Thyroid gland (tissue), 4 donors: ENCODE measurements around the gene B4GALT6. TPM values are rescaled to one million over a fixed set of nuclear protein-coding genes. Genes with fewer than 3 reads are reported as not detected.

Experiments
- DNase-seq, 2 donors: peaks; one replicate each; pipeline ENCODE4 v3.0.0-alpha.2; 2019
- H3K27ac ChIP-seq, 3 donors: fragments of 200-600 bp; sonication (generic); 1 replicate in 2 of 3; 2 replicates in 1 of 3; pipeline ENCODE4 v1.5.1; 2016 to 2019; ENCODE audit warnings: mild to moderate bottlenecking in 1 of 3, moderate library complexity in 1 of 3
- H3K27me3 ChIP-seq: fragments of 200-600 bp; sonication (generic); one replicate; pipeline ENCODE4 v1.5.1; 2019
- H3K36me3 ChIP-seq, 2 donors: fragments of 200-600 bp; sonication (generic); one replicate each; pipeline ENCODE4 v1.5.1; 2016 to 2019
- H3K4me1 ChIP-seq, 2 donors: fragments of 200-600 bp; sonication (generic); one replicate each; pipeline ENCODE4 v1.5.1; 2017 to 2019
- H3K4me3 ChIP-seq, 3 donors: fragments of 200-600 bp; sonication (generic); replicated peaks in 1 of 3; 1 replicate in 2 of 3; 2 replicates in 1 of 3; pipeline ENCODE4 v1.5.1; 2016; ENCODE audit warnings: mild to moderate bottlenecking in 1 of 3
- H3K9me3 ChIP-seq: fragments of 200-600 bp; sonication (generic); one replicate; pipeline ENCODE4 v1.5.1; 2017
- POLR2A ChIP-seq, 2 donors: fragments of 450-650 bp; IDR thresholded peaks; one replicate each; pipeline ENCODE4 v1.6.1; 2017; ENCODE audit warnings: antibody characterized with exemption in 2 of 2, mild to moderate bottlenecking in 2 of 2, moderate library complexity in 1 of 2
- WGBS, 2 donors: methylation state at CpG; one replicate each; pipeline ENCODE4 v1.1.5; 2017; 5-methylcytosine and 5-hydroxymethylcytosine counted together
- intact Hi-C: fragments of 100-400 bp; cut with DNase I; formaldehyde crosslinking; loops from one replicate; pipeline ENCODE4 v1.15.1; 2023
- total RNA-seq, 4 donors: library from RNA; depleted of rRNA; stranded (reverse); fragments of >200 nt; gene quantifications; one replicate each; pipeline ENCODE4 v1.2.3, GENCODE V29; 2016
- TF ChIP-seq, protein P1 (sequence below), 6 experiments: fragments of 200-600 bp in 3 of 6; fragments of 450-650 bp in 3 of 6; sonication (generic) in 3 of 6; IDR thresholded peaks; one replicate each; pipeline ENCODE4 v1.5.1; 2016 to 2019; ENCODE audit warnings: antibody characterized with exemption in 6 of 6, mild to moderate bottlenecking in 2 of 6, inconsistent platforms in 1 of 6, moderate library complexity in 1 of 6

Gene B4GALT6
- total RNA-seq, 4 donors from 2014 or later, result 1.3 to 2.6 (median 2.5) TPM

DNA sequence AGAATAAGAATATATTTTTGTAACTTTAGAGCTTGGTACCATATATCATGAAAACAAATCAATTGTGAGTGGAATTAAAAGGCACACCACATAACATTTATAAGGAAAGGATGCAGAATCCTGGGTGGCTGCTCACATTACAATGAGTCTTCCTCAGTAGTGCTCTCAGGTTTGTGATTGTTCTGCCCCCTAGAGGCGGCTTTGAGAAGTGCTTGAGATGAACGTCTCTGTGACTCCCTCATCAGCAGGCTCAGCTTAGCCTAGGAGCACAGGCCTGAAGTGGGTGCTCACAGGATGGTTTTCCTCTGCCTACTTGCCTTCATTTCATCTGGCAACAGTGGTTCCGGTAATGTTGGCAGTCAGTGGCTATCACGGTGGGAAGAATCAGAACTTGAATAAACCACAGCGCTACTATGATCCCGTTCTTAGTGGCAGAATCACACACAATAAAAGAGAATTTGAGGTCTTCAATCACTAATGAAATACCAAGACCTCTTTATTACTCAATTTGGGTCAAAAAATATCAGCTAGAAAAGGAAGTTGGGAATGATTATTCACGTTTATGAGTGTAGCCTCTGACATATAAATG is 38.1 kb upstream of the B4GALT6 start:
- WGBS, 2 donors, result 34 to 37% methylated on average over 7 of the region's 7 CpGs
- Histone ChIP-seq H3K27ac (no peak overlapping the region), H3K36me3 (no peaks in the 10 kb centered on the region), H3K27me3 (no peaks in the 10 kb centered on the region), H3K9me3 (no peaks in the 10 kb centered on the region), H3K4me1 (peaks cover 0 to 4% of the 10 kb centered on the region in 2 donors), H3K4me3 (no peak overlapping the region)
- DNase-seq, result peak; percentile 80 to 84
- TF ChIP-seq, protein P1, sequence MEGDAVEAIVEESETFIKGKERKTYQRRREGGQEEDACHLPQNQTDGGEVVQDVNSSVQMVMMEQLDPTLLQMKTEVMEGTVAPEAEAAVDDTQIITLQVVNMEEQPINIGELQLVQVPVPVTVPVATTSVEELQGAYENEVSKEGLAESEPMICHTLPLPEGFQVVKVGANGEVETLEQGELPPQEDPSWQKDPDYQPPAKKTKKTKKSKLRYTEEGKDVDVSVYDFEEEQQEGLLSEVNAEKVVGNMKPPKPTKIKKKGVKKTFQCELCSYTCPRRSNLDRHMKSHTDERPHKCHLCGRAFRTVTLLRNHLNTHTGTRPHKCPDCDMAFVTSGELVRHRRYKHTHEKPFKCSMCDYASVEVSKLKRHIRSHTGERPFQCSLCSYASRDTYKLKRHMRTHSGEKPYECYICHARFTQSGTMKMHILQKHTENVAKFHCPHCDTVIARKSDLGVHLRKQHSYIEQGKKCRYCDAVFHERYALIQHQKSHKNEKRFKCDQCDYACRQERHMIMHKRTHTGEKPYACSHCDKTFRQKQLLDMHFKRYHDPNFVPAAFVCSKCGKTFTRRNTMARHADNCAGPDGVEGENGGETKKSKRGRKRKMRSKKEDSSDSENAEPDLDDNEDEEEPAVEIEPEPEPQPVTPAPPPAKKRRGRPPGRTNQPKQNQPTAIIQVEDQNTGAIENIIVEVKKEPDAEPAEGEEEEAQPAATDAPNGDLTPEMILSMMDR (IDR thresholded peaks at IDR 0.05), result peak; percentile 60 to 83 (median 68)
- no peak for TF ChIP-seq POLR2A (IDR thresholded peaks at IDR 0.05)
- intact Hi-C loops, result loop anchor here (10.0 kb wide), 1 partner anchor 168 kb away; no protein-coding TSS in a partner anchor

DNA sequence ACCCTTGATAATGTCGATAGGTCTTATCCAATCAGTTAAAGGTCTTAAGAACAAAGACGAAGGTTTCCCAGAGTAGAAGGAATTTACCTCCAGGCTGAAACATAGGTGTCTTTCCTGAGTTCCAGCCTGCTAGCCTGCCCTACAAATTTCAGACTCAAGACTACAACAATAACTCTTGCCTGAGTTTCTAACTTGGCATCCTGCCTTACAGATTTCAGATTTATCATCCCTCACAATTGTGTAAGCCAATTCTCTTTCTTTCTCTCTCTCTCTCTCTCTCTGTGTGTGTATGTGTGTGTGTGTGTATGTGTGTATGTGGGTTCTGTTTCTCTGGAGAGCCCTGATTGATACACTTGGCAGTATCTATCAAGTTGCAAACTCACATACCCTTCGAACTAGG is 37.2 kb upstream of the B4GALT6 start:
- H3K9me3 ChIP-seq, result no peaks in the 10 kb centered on the region
- intact Hi-C loops, result loop anchor here (10.0 kb wide), 1 partner anchor 167 kb away; no protein-coding TSS in a partner anchor
- no peak overlapping the region for H3K4me3 ChIP-seq
- peaks cover 0 to 4% of the 10 kb centered on the region in 2 donors for H3K4me1 ChIP-seq
- TF ChIP-seq, protein P1 (IDR thresholded peaks at IDR 0.05), result no peak
- no peak for TF ChIP-seq POLR2A (IDR thresholded peaks at IDR 0.05)
- H3K36me3 ChIP-seq, result no peaks in the 10 kb centered on the region
- H3K27ac ChIP-seq, result no peak overlapping the region
- no peaks in the 10 kb centered on the region for H3K27me3 ChIP-seq
- no peak for DNase-seq
- WGBS, 2 donors, result 69 to 73% methylated on average over 3 of the region's 3 CpGs

DNA sequence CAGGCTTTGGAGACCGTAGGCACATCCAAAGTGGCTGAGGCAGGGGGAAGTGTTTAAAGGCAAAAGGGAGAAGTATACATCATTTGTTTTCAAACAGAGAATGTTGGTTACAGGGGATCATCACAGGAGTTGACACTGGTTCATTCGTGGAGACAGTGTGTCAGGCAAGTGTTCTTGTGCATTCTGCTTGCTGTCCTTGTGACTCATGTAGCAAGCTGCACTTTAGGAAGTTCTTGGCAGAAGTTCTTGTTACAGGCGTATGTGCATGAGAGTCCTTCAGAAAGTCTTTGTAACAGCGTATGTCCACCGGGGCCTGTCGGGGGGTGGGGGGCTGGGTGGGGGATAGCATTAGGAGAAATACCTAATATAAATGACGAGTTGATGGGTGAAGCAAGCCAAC is 36.5 kb upstream of the B4GALT6 start:
- Histone ChIP-seq H3K27me3 (no peaks in the 10 kb centered on the region), H3K4me1 (peaks cover 0 to 4% of the 10 kb centered on the region in 2 donors), H3K27ac (no peak overlapping the region), H3K4me3 (no peak overlapping the region), H3K9me3 (no peaks in the 10 kb centered on the region), H3K36me3 (no peaks in the 10 kb centered on the region)
- no peak for TF ChIP-seq POLR2A (IDR thresholded peaks at IDR 0.05)
- TF ChIP-seq, protein P1 (IDR thresholded peaks at IDR 0.05), result no peak
- intact Hi-C loops, result loop anchor here (10.0 kb wide), 1 partner anchor 166 kb away; no protein-coding TSS in a partner anchor
- peak in 1 of 2 donors; percentile 5 for DNase-seq
- 22 to 24% methylated on average over 7 of the region's 7 CpGs for whole genome bisulfite sequencing, 2 donors

DNA sequence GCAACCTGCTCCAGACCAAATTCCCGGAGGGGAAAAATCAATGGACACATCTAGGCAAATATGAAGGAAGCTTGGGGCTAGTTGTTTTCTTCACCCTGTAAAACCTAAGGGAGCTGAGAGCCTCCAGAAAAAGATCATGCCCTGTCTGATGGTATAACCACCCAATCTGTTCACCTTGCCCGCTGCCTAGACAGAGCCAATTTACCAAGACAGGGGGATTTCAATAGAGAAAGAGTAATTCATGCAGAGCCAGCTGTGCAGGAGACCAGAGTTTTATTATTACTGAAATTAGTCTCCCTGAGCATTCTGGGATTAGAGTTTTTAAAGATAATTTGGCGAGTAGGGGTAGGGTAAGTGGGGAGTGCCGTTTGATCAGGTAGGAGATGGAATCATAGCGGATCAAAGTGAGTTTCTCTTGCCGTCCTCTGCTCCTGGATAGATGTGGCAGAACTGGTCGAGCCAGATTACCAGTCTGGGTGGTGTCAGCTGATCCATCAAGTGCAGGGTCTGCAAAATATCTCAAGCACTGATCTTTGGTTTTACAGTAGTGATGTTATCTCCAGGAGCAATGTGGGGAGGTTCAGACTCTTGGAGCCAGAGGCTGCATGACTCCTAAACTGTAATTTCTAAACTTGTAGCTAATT is 35.1 kb upstream of the B4GALT6 start:
- H3K27ac ChIP-seq, result no peak overlapping the region
- no peak for TF ChIP-seq POLR2A (IDR thresholded peaks at IDR 0.05)
- TF ChIP-seq, protein P1 (IDR thresholded peaks at IDR 0.05), result no peak
- no peak overlapping the region for H3K4me3 ChIP-seq
- H3K4me1 ChIP-seq, result peaks cover 0 to 4% of the 10 kb centered on the region in 2 donors
- intact Hi-C loops, result loop anchor here (10.0 kb wide), 1 partner anchor 165 kb away; no protein-coding TSS in a partner anchor
- no peaks in the 10 kb centered on the region for H3K36me3 ChIP-seq
- DNase-seq, result peak in 1 of 2 donors; percentile 5
- H3K9me3 ChIP-seq, result no peaks in the 10 kb centered on the region
- WGBS, 2 donors, result 68 to 72% methylated on average over 7 of the region's 7 CpGs
- H3K27me3 ChIP-seq, result no peaks in the 10 kb centered on the region

DNA sequence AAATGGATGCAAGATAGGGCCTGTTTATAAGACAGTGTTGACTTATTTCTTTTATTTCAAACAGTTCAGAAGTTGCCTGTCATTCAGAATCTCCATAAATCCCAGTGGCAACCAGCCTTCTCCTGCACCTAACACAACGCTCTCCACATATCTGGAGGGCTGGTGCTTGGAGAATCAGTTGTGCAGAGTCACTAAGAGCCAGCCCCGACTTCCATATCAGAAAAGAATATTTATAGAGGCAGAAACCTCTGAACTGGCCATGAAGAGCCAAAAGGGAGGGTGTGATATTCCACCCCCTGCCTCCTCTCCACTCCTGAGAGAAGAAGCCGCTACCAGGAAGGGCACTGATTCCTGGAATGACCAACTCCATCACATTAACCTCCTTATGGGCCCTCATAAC is 34.0 kb upstream of the B4GALT6 start:
- 93 to 97% methylated on average over 3 of the region's 3 CpGs for WGBS, 2 donors
- H3K9me3 ChIP-seq, result no peaks in the 10 kb centered on the region
- no peaks in the 10 kb centered on the region for H3K4me1 ChIP-seq
- no peaks in the 10 kb centered on the region for H3K27me3 ChIP-seq
- no peak overlapping the region for H3K4me3 ChIP-seq
- DNase-seq, result no peak
- H3K36me3 ChIP-seq, result no peaks in the 10 kb centered on the region
- TF ChIP-seq POLR2A (IDR thresholded peaks at IDR 0.05), result no peak
- TF ChIP-seq, protein P1 (IDR thresholded peaks at IDR 0.05), result no peak
- no peak overlapping the region for H3K27ac ChIP-seq
- intact Hi-C loops, result no loop called here
